ENCODE measurements around the gene MACROD2.

MACROD2 gene

DNA sequence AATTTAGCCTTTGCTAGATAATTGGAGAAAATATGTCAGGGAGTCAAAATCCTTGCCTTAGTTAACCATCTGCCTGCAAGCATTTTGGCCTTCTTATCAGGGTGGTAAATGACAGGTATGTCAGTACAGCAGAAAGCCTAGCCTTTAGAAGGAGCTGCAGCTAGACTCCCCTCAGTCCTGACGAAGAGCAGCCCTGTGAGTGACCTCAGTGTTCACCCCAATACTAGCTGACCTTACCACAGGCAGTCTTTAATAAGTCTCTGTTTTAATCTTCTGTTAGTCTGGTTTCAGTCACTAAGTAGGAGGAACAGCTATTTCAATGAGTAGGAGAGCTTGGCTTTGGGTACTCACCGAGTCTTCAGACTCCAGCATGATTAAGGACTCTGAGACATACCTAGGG lies 682.1 kb downstream of the MACROD2 start:
- no peak for DNase-seq

DNA sequence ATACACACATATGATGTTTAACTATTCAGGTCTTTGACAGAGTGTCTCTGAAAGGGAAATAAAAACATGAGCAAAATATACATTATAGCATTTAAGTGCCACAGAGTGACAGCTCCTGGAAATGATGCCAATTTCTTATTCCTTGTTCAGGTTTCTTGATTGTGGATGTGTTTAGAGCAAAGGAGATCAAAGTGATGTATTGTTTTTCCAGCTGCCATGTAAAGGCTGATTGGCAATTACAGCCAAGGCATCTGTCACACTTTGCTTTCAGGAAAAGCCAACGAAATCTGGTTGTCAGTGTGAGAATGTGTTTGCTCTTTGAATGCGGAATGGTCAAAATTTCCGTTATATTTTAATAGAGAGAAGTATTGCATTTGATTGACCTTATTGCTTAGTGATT lies 689.9 kb downstream of the MACROD2 start:
- peak in 1 of 3 experiments; percentile 12 for DNase-seq

DNA sequence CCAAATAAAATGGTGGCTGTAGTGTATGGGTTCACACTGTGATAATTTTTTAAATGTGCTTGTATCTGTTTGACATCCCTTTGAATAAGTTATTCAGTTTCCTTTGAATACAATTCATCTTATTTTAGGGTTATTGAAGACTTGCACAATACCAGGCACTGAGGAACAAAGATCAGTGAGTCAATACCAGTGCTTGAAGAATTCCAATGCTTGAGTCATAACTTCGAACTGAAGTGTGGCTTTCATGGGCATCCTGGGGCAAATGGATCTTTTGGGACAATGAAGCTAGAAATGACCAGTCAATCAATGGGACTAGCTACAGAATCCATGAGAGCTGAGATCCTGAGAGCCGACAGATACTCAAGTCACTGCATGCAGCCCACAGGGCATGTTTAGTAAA lies 692.0 kb downstream of the MACROD2 start:
- no peak for DNase-seq

DNA sequence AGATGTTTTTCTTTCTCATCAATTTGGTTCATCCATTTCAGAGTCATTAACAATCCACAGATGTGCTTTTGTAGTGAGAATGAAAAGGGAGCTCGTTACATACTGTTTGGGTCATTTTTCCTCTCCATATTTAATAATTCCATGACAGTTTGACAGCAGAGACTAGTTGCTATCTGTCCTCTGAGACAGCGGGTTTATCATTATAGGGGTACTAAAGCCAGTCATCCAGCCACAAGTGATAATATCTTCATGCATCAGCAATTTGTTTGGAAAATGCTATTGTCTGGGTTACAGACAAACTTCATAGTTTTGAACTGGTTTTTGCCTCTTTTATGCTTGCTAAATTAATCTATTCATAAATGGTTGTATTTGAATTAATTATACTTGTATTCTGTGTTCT lies 692.7 kb downstream of the MACROD2 start:
- peak in 1 of 3 experiments; percentile 28 for DNase-seq

DNA sequence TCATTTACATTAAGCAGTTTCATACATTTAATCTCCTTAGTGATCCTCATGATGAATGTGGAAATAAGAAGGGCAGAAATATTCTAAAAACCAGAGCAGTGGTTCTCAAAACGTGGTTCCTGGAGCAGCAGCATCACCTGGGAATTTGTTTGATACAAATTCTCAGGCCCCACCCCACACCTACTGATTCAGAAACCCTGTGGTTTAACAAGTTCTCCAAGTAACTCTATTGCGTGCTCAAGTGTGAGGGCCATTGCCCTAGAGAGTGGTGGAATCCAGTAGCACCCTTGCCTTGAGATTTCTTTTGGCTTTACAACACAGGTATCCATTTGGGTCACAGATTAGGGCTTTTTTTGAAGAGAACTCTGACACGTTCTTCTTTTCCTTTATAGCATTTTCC lies 696.7 kb downstream of the MACROD2 start:
- no peak for DNase-seq

DNA sequence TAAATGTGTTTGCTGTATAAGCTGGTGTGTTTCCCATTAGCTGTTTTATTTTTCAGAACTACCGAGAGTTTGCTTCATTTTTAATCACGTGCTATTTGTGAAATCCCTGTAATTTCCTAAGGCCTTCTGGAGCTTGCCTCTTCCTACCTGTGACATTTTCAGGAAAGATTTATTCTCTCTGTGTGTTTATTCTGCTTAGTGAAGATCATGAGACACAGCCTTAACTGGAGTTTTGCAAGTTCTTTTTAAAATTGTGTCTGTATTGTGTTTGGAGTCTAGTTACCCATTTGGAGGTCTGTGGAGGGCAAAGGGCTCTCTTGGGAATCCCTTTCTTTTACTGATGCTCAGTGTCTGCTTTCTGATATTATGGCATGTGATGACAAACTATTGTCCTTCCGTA lies 701.2 kb downstream of the MACROD2 start:
- DNase-seq, result no peak

DNA sequence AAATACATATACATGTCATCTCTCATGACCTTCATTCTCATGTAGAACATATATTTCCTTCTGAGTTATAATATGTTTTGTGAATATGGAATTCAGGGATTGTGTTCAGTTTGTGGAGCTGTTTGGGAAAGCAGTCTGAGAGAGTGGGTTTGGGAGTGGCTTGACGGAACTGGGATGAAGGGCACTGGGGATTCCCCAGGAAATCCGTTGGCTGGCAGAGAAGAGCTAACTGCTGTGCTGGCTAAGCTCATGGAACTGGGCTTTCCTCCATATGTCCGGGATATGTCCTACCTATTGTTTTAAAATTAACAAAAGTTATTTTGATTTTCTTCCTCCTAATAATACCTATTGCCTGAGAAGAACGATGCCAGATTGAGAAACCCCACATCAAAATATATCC lies 701.6 kb downstream of the MACROD2 start:
- no peak for DNase-seq

DNA sequence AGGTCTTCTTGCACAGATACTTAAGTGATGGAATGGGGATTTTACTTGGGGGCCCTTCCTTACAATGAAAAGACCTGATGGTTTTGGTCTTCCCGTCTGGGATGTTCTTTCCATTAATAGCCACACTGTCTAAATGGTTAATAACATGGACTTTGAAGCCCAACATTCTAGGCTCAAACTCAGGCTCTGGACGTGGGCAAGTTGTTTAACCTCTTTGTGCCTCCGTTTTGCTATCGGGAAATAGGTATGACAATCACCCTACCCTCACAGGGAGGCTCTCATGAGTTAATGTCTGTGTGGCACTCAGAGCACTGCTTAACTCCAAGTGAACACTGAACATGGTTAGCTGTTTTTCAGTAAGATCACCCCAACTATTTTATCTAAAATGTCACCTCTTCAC lies 702.8 kb downstream of the MACROD2 start:
- no peak for DNase-seq

DNA sequence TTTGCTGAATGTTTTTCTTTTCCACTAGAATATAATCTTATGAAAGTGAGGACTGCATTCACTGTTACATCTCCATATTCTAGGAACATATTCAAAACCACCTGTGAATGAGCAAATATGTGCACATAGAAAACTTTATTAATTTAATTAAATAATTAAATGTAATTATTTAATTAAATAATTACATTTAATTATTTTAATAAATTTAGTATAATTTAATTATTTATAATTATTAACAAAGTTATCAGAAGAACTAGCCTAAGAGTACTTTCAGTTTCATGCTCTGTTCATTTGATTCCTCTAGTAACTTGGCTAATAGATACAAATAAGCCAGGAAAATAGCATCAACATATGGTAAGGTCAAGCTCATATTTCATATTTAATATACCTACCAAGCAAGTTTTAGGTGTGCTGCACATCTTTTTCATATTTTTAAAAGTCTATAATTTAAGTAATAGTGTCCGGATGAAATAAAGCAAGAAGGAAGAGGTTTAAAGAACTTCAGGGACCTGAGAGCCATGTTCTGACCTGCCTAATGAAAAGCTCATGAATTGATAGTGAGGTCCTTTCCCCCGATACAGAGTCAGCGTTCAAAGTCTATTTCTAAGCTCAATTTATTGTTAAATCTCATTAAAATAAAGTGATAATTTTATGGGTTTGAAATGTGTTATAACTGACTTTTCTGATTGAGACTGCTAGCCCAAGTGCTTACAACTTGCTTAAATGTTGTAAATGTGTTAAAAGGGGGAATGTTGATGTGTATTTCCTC lies 703.5 kb downstream of the MACROD2 start:
- no peak for DNase-seq

DNA sequence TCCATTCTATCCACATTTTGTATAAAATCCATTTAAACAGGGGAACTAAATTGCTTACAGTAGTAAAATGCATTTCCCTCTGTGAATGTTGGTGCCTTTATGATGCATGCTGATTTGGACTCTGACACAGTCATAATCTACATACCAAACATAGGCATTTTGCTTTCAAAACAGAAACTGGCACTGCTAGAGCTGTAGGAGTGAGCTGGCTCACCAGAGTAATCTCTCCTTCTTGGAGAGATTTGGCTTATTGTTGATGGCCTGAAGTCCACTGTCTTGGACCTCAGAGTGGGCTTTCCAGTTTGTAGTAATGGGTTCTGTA lies 705.3 kb downstream of the MACROD2 start:
- no peak for DNase-seq

DNA sequence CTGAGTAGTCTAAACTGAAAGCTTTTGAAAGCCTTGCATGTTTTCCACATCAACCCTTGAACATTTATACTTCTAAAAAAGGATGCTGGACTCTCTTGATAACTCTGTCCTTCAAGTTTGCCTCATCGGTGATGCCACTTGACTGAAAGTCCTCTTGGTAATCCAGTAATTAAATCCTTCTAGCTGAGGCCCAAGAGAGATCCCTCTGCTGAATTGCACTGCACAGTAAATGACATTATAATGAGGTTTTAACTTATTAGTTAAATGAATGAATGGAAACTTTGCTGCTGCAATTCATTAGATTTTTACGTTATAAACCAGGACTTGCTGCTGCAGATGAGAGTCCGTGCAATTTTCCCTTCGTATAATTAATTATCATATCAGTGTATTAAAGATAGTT lies 706.0 kb downstream of the MACROD2 start:
- no peak for DNase-seq

DNA sequence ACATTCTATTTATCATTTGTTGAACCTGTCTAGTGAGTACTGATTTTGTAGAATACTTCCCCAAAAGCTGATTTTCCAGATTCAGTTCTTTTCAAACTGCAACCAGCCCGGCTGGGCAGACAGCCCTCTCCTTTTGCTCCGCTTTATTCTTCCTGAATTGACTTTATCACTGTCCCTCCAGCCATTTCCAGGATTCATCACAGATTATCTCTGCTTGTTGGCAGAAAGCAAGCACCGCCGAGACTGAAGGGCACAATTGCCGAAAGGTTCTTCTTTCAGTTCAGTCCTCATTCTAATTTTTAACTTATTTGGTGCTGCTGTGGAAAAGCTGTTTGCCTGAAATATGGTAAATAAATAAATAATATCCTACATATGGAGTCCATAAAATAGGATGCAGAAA lies 711.2 kb downstream of the MACROD2 start:
- DNase-seq, result no peak

DNA sequence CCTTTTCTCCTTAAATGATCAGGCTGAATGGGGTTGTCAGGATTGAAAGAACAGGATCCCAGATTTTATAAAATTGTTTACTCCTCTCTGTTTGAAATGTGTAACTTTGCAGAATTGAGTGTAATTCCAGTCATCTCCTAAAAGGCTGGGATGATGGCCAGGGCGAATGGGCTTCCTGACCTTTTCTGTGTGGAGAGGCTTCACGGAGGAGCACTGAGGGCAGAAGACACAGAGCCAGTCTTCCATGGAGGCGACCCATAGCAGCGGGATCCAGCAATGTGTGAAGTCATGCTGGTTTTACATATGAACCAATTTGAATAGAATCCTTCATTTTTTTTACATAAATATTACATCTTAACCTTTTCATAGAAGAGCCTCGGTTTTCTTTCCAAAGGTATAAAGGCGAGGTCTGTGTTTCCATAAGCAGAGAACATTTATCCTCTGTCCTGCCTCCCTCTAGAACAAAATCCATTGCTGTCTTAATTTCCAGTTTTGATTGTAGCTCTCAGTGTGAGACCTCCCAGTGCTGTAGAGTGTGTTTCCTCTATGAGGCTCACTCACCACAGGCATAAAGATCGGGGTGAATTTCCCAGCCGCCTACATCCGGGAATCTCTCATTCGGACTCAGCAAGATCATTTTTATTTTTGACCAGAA lies 711.8 kb downstream of the MACROD2 start:
- DNase-seq, result no peak

DNA sequence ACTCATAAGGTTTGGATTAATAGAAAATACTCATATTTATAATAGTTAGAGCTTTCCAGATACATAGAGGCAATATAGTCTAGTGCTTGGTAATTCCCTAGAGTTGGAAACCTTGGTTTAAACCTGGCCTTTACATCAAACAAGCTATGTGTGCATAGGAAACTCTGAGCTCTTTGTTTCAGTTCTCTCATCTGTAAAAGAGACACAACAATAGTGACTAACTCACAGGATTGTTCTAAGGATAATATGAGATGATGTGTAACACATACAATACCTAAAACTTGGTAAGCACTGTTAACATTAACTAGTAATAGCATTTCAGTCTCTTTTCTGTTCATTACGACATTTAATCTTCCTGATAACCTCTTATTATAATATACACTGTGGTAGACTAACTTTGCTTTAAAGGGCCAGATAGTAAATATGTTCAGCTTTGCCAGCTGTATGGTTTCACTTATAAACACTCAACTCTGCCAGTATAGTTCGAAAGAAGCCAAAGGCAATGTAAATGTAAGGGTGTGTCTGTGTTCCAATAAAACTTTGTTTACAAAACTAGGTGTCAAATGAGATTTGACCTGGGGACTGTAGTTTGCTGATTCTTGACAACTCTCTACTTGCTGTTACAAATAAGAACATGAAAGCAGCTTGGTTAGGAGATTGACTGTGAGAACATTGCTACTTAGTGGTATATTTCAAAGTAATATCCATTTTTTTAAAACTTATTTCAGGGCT lies 712.7 kb downstream of the MACROD2 start:
- no peak for DNase-seq

DNA sequence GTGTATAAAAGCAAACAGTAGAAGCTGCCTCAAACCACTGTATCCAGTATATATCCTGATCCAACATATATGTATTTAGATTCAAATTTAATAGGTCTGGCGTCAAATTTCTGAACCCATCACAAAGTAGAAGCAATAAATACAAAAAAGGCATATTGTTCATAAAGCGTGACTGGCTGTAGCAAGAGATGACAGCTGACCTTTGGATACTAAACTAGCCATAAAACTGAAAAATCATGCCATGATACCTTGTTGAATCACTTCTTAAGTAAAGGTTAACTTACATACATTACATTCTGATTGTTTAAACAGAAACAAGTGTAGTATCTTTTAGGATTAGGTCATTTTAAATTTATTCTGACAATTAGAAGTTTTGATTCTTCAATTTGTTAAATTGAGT lies 714.1 kb downstream of the MACROD2 start:
- no peak for DNase-seq

DNA sequence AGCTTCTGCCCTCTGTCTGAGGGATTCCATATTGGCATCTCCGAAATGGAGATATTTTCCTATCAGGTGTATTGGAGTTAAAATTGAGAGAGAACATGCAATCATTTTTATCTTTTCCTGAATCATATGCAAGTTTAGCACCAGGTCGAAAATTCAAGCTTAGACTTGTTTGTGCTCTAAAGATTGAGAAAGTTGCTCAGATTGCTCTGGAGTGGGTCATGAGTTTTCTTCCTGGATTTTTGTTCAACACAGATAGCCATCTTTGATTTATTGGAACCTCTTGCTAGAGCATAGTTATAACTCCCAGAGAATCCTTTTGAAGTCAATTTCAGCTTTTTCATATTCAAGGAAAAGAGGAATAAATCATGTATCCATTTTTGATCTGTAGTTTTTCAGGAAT lies 715.6 kb downstream of the MACROD2 start:
- no peak for DNase-seq

DNA sequence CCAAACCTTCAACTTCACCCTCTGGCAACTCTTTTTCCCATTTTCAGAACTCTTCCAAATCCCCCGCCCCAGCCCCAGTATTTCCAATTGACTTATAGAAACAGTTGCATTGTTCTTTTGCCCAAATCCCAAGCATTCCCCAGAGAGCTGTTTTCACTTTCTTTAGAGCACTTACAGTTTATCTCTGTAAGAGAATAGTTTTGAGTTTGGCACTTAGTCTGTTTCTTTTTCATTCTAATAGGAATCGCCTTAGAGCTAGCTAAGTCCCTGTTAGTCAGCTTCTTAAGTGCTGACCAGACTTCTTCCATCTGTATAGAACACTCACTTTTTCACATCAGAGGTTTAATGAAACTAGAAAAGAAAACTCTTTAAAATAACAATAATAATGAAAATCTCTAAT lies 716.3 kb downstream of the MACROD2 start:
- no peak for DNase-seq

DNA sequence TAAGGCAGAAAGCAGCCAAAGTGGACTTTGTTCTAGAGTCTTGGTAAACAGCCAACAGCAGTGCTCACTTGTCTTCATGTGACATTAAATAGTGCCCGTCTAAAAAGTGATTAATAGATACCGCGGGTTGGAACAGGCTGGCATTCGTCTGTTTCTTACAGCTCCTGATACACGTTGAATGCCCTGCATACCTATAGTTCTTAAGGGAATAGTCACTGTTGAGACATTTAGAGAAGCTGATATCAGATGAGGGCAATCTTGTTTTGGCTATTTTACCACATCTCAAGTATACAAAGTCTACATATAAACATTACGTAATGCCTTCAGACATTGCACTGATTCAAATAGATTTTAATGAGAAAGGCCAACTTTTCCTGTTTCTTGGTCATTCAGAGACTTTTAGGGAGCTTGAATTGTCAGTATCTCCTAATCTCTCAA lies 717.0 kb downstream of the MACROD2 start:
- peak in 1 of 3 experiments; percentile 20 for DNase-seq

DNA sequence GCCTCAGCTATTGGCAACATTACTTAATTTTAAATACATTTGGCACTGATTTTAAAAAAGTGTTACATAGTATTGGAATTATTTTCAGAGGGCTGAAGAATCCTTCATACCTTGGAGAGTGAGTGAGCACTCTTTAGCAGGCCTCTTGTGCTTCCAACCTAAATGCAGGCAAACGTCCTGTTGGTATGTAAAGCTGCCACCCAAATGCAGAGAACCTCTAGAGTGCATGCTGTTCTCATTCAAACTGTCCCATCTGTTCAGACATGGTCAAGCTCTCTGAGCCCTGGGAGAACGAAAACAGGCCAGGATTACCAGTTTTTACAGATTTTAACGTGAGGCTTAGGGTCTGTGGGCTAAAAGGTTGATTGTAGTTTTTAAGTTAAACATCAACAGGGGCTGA lies 720.1 kb downstream of the MACROD2 start:
- DNase-seq, result no peak

DNA sequence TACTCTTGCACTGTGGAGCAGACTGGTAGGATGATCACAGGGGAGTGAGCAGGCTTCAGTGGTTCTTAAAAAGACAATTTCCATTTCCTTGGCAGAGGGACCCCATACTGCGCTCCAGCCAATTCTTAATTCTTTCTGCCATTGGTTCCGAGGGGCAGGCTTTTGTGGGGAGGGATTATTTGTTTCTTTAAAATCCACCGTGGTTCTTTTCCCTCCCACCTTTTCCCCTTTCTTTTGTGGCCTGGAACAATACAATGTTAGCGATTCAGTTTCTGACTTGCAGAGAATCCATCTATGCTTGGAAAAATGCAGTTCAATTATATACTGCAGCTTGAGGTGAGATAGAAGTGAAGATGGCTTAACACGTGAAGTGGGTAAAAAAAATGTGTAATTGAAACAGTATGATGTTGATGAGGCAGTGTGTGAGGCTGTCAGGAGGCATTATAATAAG lies 721.1 kb downstream of the MACROD2 start:
- DNase-seq, result no peak

DNA sequence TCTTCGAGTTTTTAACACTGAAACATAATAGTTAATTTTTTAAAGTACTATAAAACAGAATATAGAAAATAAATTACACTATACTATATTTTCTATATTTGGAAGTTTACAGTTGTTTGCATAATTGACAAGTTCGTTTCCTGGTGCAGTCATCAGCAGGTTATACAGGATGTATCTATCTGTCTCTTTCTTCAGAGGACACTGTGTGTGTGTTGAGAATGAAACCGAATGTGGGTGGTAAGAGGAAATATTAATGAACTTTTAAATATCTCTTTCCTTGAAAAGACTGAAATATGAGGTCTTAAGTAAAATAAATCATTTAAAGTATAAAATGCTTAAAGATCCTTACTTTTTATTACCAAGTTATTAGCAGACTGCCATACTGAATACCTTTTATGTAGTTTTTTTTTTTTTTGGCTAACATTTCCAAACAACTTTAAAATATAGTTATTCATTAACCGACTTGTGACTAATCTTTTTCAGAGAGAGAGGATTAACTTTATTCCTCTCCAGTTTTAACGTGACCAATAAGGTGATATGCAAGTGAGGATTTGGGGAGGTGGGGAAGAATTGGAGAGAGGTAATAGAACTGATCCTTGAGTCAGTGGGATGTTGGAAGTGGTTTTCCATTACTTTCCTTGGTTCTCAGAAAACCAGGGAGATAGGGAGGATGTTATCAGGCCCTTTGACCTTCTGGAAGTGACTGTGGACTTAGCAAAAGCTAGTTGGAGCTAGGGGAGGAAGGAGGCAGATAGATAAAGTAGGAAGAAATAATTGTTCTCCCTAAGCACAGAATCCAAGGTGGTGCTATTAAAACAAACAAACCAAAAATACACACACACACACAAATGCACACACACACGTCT lies 722.1 kb downstream of the MACROD2 start:
- no peak for DNase-seq

DNA sequence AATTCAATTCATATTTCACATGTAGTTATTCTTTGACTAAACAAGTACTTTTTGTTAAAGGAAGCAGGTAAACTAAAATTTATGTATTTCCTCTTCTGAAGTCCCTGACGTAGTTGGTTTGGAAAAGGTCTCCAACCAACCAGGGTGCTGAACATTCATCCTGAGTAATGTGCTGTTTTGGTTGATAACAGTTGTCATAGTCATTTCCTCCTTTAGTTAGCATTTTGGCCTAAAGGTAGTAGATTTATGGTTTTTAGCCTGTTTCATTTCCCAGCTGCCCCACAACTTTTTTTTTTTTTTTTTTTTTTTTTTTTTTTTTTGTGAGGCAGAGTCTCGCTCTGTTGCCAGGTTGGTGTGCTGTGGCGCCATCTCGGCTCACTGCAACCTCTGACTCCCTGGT lies 724.9 kb downstream of the MACROD2 start:
- no peak for DNase-seq

DNA sequence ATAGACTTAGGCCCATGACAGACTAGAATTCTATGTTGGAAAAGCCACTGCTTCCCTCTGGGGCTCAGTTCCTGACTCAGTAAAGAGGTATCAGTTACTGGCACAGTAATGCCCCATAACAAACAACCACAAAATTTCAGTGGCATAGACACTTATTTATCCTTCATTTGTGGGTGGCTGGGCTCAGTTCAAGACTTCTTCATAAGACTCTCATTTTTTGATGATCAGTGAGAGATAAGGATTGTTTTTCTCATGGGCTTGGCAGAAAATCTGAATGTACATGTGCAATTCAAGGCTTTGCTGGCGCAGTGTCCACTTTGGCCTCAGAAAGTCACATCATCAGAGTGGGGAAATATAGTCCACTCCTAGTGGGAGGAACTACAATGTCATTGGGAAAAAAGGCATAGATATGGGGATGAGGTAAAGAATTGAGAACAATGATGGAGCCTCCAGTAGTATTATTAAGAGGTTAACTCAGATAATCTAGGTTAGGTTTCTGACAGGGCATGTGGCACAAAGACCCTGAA lies 726.7 kb downstream of the MACROD2 start:
- DNase-seq, result no peak
